Stomach smooth muscle (tissue), 2 donors: ENCODE measurements around the gene CABP4.

Experiments
- H3K27ac ChIP-seq: one replicate; pipeline ENCODE4 v1.7.0; 2013; ENCODE audit warnings: mild to moderate bottlenecking, low read length, inconsistent platforms
- H3K27me3 ChIP-seq, 2 donors: one replicate each; pipeline ENCODE4 v1.7.0; 2013; ENCODE audit warnings: low read length in 2 of 2; ENCODE audit not compliant: insufficient read depth in 2 of 2, control insufficient read depth in 1 of 2
- H3K36me3 ChIP-seq, 2 donors: one replicate each; pipeline ENCODE4 v1.7.0; 2013; ENCODE audit warnings: low read length in 2 of 2; ENCODE audit not compliant: control insufficient read depth in 2 of 2, insufficient read depth in 2 of 2
- H3K4me1 ChIP-seq: one replicate; pipeline ENCODE4 v1.7.0; 2013; ENCODE audit warnings: low read length; ENCODE audit not compliant: control insufficient read depth, insufficient read depth
- H3K4me3 ChIP-seq, 2 donors: one replicate each; pipeline ENCODE4 v1.7.0; 2013; ENCODE audit warnings: low read length in 2 of 2
- H3K9ac ChIP-seq, 2 donors: one replicate each; pipeline ENCODE4 v1.7.0; 2013; ENCODE audit warnings: low read length in 2 of 2, mild to moderate bottlenecking in 1 of 2
- H3K9me3 ChIP-seq, 2 donors: one replicate each; pipeline ENCODE4 v1.7.0; 2013; ENCODE audit warnings: low read length in 2 of 2; ENCODE audit not compliant: control insufficient read depth in 2 of 2
- donor health status: healthy.
- donor health status: Pancreatic carcinoma.

The CABP4 gene

DNA sequence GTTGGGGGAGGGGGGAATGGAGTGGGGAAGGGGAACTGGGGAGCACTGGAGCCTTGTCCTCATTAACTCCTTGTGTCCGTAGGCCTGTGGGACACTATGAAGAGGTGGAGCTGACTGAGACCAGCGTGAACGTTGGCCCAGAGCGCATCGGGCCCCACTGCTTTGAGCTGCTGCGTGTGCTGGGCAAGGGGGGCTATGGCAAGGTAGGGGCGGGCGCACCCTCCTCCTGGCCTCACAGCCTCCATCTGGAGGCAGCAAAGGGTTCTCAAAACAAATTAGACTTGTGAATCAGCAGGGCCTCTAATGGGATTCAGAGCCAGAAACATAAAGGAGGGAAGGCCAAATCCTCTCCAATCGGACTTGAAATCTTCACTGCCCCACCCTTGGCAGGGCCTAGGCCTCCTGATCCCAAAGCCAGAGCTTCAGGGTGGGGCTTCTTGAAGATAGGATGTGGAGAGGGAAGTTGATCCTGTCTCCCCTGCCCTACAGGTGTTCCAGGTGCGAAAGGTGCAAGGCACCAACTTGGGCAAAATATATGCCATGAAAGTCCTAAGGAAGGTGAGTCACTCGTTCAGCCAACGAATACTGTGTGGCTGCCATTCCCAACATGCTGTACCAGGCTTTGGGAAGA lies 26.0 kb upstream of the CABP4 start:
- peak overlapping the region; percentile 96 to 98 for H3K4me3 ChIP-seq
- peaks cover 17 to 30% of the 10 kb centered on the region in 2 donors for H3K36me3 ChIP-seq
- H3K27ac ChIP-seq: peak overlapping the region; percentile 88
- no peaks in the 10 kb centered on the region for H3K27me3 ChIP-seq
- H3K9ac ChIP-seq: peak overlapping the region; percentile 98
- no peaks in the 10 kb centered on the region for H3K9me3 ChIP-seq
- peaks cover 26% of the 10 kb centered on the region for H3K4me1 ChIP-seq

DNA sequence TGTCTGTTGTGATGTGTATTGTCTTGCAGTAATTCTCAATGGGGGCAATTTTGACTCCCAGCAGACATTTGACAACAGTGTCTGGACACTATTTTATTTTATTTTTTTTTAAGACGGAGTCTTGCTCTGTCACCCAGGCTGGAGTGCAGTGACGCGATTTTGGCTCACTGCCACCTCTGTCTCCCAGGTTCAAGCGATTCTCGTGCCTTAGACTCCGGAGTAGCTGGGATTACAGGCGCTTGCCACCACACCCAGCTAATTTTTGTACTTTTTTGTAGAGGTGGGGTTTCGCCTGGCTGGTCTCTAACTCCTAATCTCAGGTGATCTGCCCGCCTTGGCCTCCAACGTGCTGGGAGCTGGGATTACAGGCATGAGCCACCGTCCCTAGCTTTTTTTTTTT lies 25.4 kb upstream of the CABP4 start:
- Histone ChIP-seq H3K9me3 (no peaks in the 10 kb centered on the region), H3K27ac (no peak overlapping the region), H3K9ac (peak overlapping the region in 1 of 2 donors; percentile 42), H3K4me1 (peaks cover 26% of the 10 kb centered on the region), H3K4me3 (peak overlapping the region in 1 of 2 donors; percentile 98), H3K36me3 (peaks cover 22 to 30% of the 10 kb centered on the region in 2 donors), H3K27me3 (no peaks in the 10 kb centered on the region)

DNA sequence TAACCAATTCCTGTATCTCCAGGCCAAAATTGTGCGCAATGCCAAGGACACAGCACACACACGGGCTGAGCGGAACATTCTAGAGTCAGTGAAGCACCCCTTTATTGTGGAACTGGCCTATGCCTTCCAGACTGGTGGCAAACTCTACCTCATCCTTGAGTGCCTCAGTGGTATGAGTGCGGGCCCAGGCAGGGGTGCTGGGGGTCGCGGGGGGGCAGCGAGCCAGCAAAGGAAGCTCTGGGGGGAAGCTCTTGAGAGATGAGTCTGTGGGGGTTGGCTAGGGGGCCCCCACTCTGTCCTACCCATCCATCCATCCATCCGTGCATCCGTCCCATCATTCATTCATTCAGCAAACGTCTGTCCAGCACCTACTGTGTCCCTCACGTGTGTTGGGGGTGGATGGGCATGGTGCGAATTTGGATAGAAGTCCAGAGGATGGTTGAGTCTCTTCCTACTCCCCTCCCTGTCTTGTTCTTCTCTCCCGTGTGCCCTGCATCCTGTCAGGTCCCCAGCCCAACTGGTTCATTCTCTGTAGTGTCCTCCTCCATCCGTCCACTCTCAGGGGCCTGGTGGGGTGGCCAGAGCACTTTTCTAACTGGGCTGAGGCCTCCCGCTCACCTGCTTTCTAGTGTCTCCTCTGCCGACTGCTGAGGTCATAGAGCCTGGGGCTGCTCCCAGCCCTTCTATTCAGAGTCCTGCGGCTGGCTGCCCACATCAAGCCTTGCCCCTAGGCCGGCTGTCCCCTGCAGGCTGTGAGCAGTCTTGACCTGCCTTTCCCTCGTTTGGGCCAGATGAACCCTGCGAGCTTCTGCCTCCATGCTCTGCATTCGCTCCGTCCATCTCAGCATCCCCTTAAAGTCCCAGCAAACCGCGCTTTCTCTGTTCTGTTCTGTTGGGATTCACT lies 23.6 kb upstream of the CABP4 start:
- Histone ChIP-seq H3K9ac (no peak overlapping the region), H3K36me3 (peaks cover 22 to 30% of the 10 kb centered on the region in 2 donors), H3K9me3 (no peaks in the 10 kb centered on the region), H3K27ac (no peak overlapping the region), H3K27me3 (no peaks in the 10 kb centered on the region), H3K4me3 (no peak overlapping the region), H3K4me1 (peaks cover 30% of the 10 kb centered on the region)

DNA sequence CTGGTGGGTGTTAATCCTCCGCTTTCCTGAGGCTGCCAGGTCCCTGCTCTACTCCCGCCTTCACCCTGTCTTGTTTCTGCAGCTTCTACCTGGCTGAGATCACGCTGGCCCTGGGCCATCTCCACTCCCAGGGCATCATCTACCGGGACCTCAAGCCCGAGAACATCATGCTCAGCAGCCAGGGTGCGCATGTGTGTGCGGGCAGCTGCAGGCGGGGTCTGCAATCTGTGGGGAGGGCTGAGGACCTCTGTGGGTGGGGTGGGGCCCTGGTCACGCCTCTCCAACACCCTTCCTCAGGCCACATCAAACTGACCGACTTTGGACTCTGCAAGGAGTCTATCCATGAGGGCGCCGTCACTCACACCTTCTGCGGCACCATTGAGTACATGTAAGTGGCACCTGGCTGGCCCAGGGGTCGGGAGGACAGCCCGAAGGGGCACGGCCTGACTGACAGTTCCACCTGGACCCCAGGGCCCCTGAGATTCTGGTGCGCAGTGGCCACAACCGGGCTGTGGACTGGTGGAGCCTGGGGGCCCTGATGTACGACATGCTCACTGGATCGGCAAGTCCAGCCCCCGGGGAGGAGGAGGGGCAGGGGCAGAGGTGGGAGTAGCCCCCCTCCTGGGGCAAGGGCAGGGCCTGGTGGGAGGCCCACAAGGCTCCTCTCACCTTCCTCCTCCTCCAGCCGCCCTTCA lies 22.4 kb upstream of the CABP4 start:
- no peak overlapping the region for H3K27ac ChIP-seq
- no peak overlapping the region for H3K9ac ChIP-seq
- peaks cover 22 to 32% of the 10 kb centered on the region in 2 donors for H3K36me3 ChIP-seq
- no peaks in the 10 kb centered on the region for H3K9me3 ChIP-seq
- H3K4me1 ChIP-seq: peaks cover 24% of the 10 kb centered on the region
- H3K4me3 ChIP-seq: no peak overlapping the region
- no peaks in the 10 kb centered on the region for H3K27me3 ChIP-seq

DNA sequence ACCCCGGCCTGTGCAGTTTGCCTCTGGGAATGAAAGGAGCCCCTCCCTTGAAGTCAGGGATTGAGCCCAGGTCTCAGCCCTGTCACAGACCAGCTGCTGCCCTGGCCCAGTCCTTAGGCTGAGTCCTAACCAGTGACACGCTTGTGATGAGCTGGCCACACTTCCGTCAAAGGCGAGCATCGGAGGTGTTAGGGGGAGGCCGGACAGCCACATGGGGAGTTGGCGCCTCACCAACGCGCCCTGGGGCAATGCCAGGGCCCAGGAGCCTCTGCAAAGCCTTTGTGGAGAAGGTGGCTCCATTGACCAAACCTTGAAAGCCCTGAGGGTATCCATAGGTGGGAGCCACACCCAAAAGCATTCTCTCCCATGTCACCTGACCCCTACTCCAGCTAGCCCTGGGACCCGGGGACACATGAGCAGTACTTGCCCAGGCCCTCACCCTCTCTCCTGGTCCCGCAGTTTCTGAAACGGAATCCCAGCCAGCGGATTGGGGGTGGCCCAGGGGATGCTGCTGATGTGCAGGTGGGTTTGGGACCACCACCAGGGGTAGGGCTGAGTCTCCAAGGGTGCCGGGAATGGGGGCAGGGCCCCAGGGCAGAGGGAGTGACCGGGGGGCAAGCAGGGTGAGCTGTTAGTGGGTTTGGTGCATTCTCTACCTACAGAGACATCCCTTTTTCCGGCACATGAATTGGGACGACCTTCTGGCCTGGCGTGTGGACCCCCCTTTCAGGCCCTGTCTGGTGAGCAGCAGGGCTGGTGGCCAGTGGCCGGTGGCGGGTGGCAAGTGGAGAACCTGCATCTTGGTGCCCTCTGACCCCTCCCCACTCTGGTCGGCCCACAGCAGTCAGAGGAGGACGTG lies 21.4 kb upstream of the CABP4 start:
- peaks cover 22 to 34% of the 10 kb centered on the region in 2 donors for H3K36me3 ChIP-seq
- H3K9ac ChIP-seq: no peak overlapping the region
- H3K27me3 ChIP-seq: no peaks in the 10 kb centered on the region
- H3K4me1 ChIP-seq: peaks cover 19% of the 10 kb centered on the region
- H3K9me3 ChIP-seq: no peaks in the 10 kb centered on the region
- H3K27ac ChIP-seq: no peak overlapping the region
- no peak overlapping the region for H3K4me3 ChIP-seq

DNA sequence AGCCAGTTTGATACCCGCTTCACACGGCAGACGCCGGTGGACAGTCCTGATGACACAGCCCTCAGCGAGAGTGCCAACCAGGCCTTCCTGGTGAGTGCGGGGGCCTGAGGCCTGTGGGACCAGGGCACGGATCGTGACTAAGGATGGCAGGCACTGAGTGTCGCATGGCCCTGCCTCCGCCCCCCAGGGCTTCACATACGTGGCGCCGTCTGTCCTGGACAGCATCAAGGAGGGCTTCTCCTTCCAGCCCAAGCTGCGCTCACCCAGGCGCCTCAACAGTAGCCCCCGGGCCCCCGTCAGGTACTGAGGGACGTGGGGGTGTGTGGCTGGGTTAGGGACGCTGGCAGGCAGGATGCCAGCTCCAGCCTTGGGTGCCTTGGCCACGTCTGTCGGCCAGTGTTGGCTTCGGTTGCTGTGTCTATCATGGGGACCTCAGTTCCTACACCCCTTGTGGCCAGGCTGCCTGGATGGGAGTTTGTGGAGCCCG lies 20.7 kb upstream of the CABP4 start:
- Histone ChIP-seq H3K9me3 (no peaks in the 10 kb centered on the region), H3K4me3 (no peak overlapping the region), H3K4me1 (peaks cover 15% of the 10 kb centered on the region), H3K27ac (no peak overlapping the region), H3K27me3 (no peaks in the 10 kb centered on the region), H3K36me3 (peaks cover 22 to 31% of the 10 kb centered on the region in 2 donors), H3K9ac (no peak overlapping the region)

DNA sequence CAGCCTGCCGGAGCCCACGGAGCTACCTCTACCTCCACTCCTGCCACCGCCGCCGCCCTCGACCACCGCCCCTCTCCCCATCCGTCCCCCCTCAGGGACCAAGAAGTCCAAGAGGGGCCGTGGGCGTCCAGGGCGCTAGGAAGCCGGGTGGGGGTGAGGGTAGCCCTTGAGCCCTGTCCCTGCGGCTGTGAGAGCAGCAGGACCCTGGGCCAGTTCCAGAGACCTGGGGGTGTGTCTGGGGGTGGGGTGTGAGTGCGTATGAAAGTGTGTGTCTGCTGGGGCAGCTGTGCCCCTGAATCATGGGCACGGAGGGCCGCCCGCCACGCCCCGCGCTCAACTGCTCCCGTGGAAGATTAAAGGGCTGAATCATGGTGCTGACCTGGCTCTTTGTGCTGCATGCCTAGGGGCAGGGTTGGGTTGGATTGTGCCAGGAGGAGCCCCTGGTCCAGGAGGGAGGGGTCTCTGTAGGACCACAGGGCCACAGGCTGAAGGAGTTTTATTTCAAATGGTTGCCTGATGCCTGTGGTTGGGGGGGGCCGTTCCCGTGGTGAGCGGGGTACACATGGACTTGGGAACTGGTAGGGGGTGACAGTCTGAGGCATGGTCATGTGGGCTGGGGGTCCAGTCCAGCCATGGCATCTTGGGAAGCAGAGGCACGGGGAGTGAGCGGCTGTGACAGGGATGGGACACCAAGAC lies 20.0 kb upstream of the CABP4 start:
- H3K4me3 ChIP-seq: no peak overlapping the region
- peaks cover 13% of the 10 kb centered on the region for H3K4me1 ChIP-seq
- H3K9ac ChIP-seq: no peak overlapping the region
- peaks cover 18 to 31% of the 10 kb centered on the region in 2 donors for H3K36me3 ChIP-seq
- no peaks in the 10 kb centered on the region for H3K27me3 ChIP-seq
- no peaks in the 10 kb centered on the region for H3K9me3 ChIP-seq
- no peak overlapping the region for H3K27ac ChIP-seq

DNA sequence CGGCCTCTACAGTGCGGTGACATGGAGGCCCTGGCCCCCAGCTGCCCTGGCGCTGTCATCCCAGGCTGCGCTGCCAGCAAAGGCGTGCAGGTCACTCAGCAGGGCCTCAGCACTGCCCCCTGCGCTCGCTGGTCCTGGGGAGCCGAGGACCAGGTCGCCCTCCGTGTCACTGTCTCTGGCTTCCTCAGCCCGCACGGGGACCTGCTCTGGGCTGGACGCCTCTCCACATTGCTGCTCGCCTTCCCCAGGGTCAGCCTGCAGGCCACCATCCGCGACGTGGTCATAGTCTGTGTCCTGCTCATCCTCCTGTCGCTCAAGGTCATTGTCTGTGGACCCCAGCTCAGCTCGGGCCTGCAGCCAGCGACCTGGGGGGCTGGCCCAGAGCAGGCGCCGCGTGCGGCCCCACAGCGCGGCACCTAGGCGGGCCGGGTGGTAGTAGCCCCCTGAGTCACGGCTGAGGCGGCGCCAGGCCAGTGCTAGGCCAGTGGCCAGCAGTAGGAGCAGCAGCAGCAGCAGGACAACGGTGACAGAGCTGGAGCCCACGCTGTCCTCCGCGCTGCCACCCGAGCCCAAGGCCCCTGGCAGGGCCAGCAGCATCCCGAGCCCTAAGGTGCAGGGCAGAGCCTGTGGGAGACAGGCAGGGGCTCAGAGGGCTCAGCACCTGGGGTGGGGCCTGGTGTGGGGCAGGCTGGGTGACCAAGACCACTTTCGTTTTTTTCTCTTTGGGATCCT lies 19.3 kb upstream of the CABP4 start:
- no peaks in the 10 kb centered on the region for H3K9me3 ChIP-seq
- H3K27me3 ChIP-seq: no peaks in the 10 kb centered on the region
- no peak overlapping the region for H3K4me3 ChIP-seq
- peaks cover 18 to 33% of the 10 kb centered on the region in 2 donors for H3K36me3 ChIP-seq
- no peak overlapping the region for H3K9ac ChIP-seq
- H3K4me1 ChIP-seq: peaks cover 12% of the 10 kb centered on the region
- peak overlapping the region; percentile 18 for H3K27ac ChIP-seq

DNA sequence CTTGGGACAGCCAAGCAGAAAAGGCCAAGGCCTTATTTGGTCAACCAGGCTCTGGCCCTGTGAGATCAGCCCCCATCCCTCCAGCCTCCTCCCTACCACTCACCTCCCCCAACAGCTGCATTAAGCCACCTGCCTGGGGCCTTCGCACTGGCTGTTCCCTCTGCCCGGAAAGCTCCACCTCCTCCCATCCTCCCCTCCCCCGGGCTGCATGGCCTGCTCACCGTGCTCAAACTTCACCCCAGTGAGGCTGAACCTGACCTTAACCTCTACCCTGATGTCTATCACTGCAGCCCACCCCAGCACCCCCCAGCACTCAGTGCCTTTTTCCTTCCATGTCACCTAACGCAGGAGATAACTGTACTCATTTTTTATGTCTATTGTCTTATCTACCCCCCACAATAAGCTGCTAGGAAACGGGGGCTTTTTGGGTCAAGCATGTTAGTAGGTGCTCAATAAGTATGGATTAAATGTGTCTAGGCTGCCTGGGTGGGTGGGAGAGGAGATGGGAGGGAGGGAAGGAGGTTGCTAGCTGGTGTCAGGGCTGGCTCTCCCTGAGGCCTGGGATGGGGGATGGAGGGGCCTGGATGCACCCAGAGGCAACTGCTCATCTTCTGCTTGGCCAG lies 18.6 kb upstream of the CABP4 start:
- peaks cover 18 to 34% of the 10 kb centered on the region in 2 donors for H3K36me3 ChIP-seq
- no peak overlapping the region for H3K4me3 ChIP-seq
- no peaks in the 10 kb centered on the region for H3K27me3 ChIP-seq
- H3K4me1 ChIP-seq: peaks cover 12% of the 10 kb centered on the region
- H3K27ac ChIP-seq: peak overlapping the region; percentile 18
- no peaks in the 10 kb centered on the region for H3K9me3 ChIP-seq
- no peak overlapping the region for H3K9ac ChIP-seq
